Activated CD8-positive, alpha-beta T cell treated with anti-CD3 and anti-CD28 coated beads for 36 hours (primary cell): ENCODE measurements around the gene CLEC6A. TPM values are rescaled to one million over a fixed set of nuclear protein-coding genes. Genes with fewer than 3 reads are reported as not detected.

Experiments used
- ATAC-seq: fragments of 200-7000 bp; cut with Tn5 transposase; one replicate; pipeline ENCODE4 v1.10.0; 2021; ENCODE audit warnings: mild to moderate bottlenecking, moderate library complexity
- CTCF ChIA-PET: fragments of 350-600 bp; sonication (Branson Sonifier 250); formaldehyde crosslinking; loops from one replicate; lab custom pipeline; 2021; ENCODE audit warnings: antibody characterized with exemption; lab: Charles Lee
- POLR2A ChIA-PET: fragments of 350-600 bp; sonication (Branson Sonifier 250); formaldehyde crosslinking; loops from one replicate; lab custom pipeline; 2021; ENCODE audit warnings: antibody characterized with exemption; lab: Charles Lee
- DNase-seq: peaks from one replicate; pipeline ENCODE4 v3.0.0-alpha.2; 2020
- H3K27ac Mint-ChIP-seq: one replicate; pipeline ENCODE4 v1.8.0; 2021; ENCODE audit warnings: mild to moderate bottlenecking, mixed read lengths
- H3K27me3 Mint-ChIP-seq: one replicate; pipeline ENCODE4 v1.8.0; 2021; ENCODE audit warnings: mixed read lengths
- H3K36me3 Mint-ChIP-seq: one replicate; pipeline ENCODE4 v1.8.0; 2021; ENCODE audit warnings: low read depth, mixed read lengths
- H3K4me1 Mint-ChIP-seq: one replicate; pipeline ENCODE4 v1.8.0; 2021; ENCODE audit warnings: low read depth, mixed read lengths
- H3K4me3 Mint-ChIP-seq: one replicate; pipeline ENCODE4 v1.8.0; 2021; ENCODE audit warnings: mild to moderate bottlenecking, moderate library complexity, mixed read lengths
- H3K9me3 Mint-ChIP-seq: one replicate; pipeline ENCODE4 v1.8.0; 2021; ENCODE audit warnings: mixed read lengths
- intact Hi-C: fragments of 100-400 bp; cut with micrococcal nuclease; formaldehyde crosslinking; loops from one replicate; pipeline ENCODE4 v1.10.0; 2022
- total RNA-seq, 2 experiments: library from RNA; stranded (reverse); gene quantifications; one replicate each; pipeline ENCODE4 v1.2.3, GENCODE V29; 2021
- TF ChIP-seq, protein P1 (sequence below): fragments of 200-600 bp; IDR thresholded peaks from one replicate; pipeline ENCODE4 v1.8.0; 2022; ENCODE audit warnings: antibody characterized with exemption, mild to moderate bottlenecking

The CLEC6A gene
- total RNA-seq, 2 experiments from 2014 or later, result not detected

DNA sequence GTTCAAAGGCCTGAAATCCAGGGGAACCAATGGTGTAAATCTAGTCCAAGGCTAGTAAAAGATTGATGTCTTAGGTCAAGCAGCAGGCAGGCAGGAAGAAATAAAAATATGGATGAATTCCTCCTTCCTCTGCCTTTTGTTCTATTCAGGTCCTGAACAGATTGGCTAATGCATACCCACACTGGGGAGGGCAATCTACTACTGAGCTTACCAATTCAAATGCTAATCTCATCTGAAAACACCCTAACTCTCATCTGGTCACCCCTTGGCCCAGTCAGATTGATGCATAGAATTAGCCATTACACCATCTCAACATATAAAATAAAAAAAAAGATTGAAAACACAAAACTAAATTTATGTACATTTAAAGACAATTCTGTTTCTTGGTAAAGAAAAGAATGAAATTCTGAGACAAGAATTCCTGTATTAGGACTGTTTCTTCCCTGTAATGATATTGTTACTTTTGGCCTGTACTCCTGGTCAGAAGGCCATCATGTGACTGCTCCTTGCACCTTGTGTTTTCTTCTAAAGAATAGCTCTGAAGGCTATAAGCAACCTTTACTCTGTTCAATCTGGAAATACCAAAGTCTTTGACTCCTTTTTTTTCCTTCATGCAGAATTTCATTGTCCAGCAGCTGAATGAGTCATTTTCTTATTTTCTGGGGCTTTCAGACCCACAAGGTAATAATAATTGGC is 19.9 kb downstream of the CLEC6A start:
- no peaks in the 10 kb centered on the region for H3K36me3 Mint-ChIP-seq
- intact Hi-C loops, result no loop called here
- no peaks in the 10 kb centered on the region for H3K9me3 Mint-ChIP-seq
- CTCF ChIA-PET, result no interaction called here
- peaks cover 20% of the 10 kb centered on the region for H3K27me3 Mint-ChIP-seq
- POLR2A ChIA-PET, result no interaction called here
- no peak overlapping the region for H3K4me3 Mint-ChIP-seq
- TF ChIP-seq, protein P1, sequence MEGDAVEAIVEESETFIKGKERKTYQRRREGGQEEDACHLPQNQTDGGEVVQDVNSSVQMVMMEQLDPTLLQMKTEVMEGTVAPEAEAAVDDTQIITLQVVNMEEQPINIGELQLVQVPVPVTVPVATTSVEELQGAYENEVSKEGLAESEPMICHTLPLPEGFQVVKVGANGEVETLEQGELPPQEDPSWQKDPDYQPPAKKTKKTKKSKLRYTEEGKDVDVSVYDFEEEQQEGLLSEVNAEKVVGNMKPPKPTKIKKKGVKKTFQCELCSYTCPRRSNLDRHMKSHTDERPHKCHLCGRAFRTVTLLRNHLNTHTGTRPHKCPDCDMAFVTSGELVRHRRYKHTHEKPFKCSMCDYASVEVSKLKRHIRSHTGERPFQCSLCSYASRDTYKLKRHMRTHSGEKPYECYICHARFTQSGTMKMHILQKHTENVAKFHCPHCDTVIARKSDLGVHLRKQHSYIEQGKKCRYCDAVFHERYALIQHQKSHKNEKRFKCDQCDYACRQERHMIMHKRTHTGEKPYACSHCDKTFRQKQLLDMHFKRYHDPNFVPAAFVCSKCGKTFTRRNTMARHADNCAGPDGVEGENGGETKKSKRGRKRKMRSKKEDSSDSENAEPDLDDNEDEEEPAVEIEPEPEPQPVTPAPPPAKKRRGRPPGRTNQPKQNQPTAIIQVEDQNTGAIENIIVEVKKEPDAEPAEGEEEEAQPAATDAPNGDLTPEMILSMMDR, result no peak
- no peak overlapping the region for H3K27ac Mint-ChIP-seq
- DNase-seq (no peak), ATAC-seq (no peak)
- no peaks in the 10 kb centered on the region for H3K4me1 Mint-ChIP-seq

DNA sequence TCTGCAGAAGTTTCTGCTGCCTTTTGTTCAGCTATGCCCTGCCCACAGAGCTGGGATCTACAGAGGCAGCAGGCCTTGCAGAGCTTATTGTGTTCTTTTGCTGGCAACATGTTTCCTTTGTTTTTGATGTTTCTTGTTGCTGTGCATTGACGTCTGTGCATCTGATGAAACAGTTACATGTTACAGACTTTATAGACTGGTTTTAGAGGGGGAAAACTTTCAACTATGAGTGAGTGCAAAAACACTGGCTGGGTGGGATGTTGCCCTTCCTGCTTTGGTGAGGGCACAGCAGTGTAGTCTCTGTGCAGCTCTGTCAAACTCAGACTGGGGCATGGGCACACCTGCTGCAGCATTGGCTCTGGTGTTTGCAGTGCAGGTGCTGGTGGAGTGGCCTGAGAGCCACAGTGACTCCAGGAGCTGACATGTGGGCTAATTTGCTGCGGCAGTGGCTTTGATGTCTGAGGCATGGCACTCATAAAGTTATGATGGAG is 26.9 kb downstream of the CLEC6A start:
- Mint-ChIP-seq H3K9me3 (peaks cover 1% of the 10 kb centered on the region), H3K27ac (no peak overlapping the region), H3K27me3 (peaks cover 3% of the 10 kb centered on the region), H3K36me3 (no peaks in the 10 kb centered on the region), H3K4me1 (peaks cover 16% of the 10 kb centered on the region), H3K4me3 (no peak overlapping the region)
- DNase-seq (no peak), ATAC-seq (peak; percentile 42)
- TF ChIP-seq, protein P1, result no peak
- ChIA-PET CTCF (no interaction called here), POLR2A (no interaction called here)
- intact Hi-C loops, result no loop called here

- ChIA-PET CTCF (no interaction called here), POLR2A (no interaction called here)
- no peak overlapping the region for H3K27ac Mint-ChIP-seq
- H3K36me3 Mint-ChIP-seq, result no peaks in the 10 kb centered on the region
- peaks cover 1% of the 10 kb centered on the region for H3K9me3 Mint-ChIP-seq
- intact Hi-C loops, result no loop called here
- TF ChIP-seq, protein P1, result no peak
- H3K4me1 Mint-ChIP-seq, result peaks cover 16% of the 10 kb centered on the region
- DNase-seq, result peak; percentile 36
- peak; percentile 89 for ATAC-seq
- peaks cover 3% of the 10 kb centered on the region for H3K27me3 Mint-ChIP-seq
- no peak overlapping the region for H3K4me3 Mint-ChIP-seq
These were observed 27.3 kb downstream of the CLEC6A start for GRCh38 chr12:8483079-8483478.

DNA sequence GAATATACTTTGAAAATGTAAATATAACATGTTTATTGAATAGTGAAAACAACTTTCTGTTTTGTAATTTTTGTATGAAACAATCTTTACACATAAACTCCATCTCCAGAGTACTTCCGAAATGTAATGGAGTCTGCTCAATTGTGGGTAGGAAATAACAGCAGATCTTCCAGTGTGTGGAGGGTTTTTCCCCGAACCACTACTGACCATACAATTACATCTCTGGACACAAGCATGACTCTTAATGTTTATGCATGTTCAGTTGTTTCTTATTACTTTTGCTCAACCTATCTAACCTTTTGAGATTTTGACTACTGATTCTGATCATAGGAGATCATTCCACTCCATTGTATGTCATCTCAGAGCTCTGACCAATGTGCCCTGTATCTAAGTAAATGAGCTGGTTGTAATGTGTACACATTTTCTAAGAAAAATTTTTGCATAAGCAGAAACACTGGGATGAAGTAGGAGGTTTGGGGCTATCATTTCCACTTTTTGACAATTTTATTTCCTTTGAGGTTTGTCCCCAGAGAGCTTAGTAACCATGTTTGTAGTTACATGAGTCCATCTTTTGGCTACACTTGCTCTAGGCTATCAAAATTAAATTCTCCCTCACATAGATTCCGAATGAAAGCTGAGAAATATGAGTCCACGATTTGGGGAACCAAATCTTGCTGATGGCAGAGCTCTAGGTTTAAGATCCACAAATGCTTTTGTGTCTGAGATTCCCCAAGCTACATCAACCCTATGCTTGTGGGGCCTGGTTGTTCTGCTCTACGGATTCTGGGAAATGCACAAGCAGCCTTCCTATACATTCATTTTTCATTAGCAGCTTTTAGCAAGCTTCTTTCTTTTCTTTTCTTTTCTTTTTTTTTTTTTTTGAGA is 36.1 kb downstream of the CLEC6A start:
- ChIA-PET POLR2A (no interaction called here), CTCF (interaction anchor here (0.8 to 5.3 kb wide), 5 partner anchors 9 to 383 kb away, joined by 3 to 22 read pairs (median 3); no protein-coding TSS in a partner anchor)
- peak; percentile 40 for ATAC-seq
- H3K36me3 Mint-ChIP-seq, result peaks cover 2% of the 10 kb centered on the region
- intact Hi-C loops, result loop anchor here (2.0 kb wide), 1 partner anchor 157 kb away; no protein-coding TSS in a partner anchor
- H3K4me1 Mint-ChIP-seq, result peaks cover 28% of the 10 kb centered on the region
- H3K27ac Mint-ChIP-seq, result peak overlapping the region; percentile 66
- peaks cover 9% of the 10 kb centered on the region for H3K27me3 Mint-ChIP-seq
- H3K9me3 Mint-ChIP-seq, result no peaks in the 10 kb centered on the region
- TF ChIP-seq, protein P1, result no peak
- H3K4me3 Mint-ChIP-seq, result no peak overlapping the region
- DNase-seq, result no peak
